Endothelial cell of umbilical vein (primary cell): ENCODE measurements around the gene CLCN5. TPM values are rescaled to one million over a fixed set of nuclear protein-coding genes. Genes with fewer than 3 reads are reported as not detected.

ENCODE experiments used
- BruUV-seq: library from RNA; stranded (reverse); fragments of 400-500 nt; replicated peaks from 2 replicates; lab custom pipeline; 2021; lab: Mats Ljungman, UMichigan
- CTCF ChIA-PET: fragments of 300-600, 350-600 bp; sonication (Branson Sonifier 250); formaldehyde crosslinking; loops from one replicate; lab custom pipeline; 2021; ENCODE audit warnings: antibody characterized with exemption, inconsistent platforms; lab: Charles Lee
- POLR2A ChIA-PET: fragments of 300-600, 350-600 bp; sonication (Branson Sonifier 250); formaldehyde crosslinking; loops from one replicate; lab custom pipeline; 2021; ENCODE audit warnings: antibody characterized with exemption, inconsistent platforms; lab: Charles Lee
- DNase-seq: peaks from one replicate; pipeline ENCODE4 v3.0.0-alpha.2; 2011; ENCODE audit warnings: low read depth, low spot score
- FAIRE-seq: peaks from 2 replicates; lab custom pipeline; 2011; peaks lifted over from hg19 to GRCh38; lab: Jason Lieb, UNC
- H2AFZ ChIP-seq: 2 replicates; pipeline ENCODE4 v1.6.0; 2012; ENCODE audit warnings: low read depth, low read length, control low read depth, inconsistent platforms
- H3K27ac ChIP-seq: 2 replicates; pipeline ENCODE4 v1.5.1; 2011; ENCODE audit warnings: low read depth, mild to moderate bottlenecking, control low read depth, low read length, moderate library complexity; ENCODE audit not compliant: insufficient read depth
- H3K27me3 ChIP-seq, 2 experiments: 2 replicates each; pipeline versions ENCODE4 v1.6.0 to v1.6.1; 2011; ENCODE audit warnings: low read length in 2 of 2, mixed read lengths in 1 of 2; ENCODE audit not compliant: control insufficient read depth in 2 of 2, insufficient read depth in 2 of 2
- H3K36me3 ChIP-seq, 2 experiments: 2 replicates in 1 of 2; 3 replicates in 1 of 2; pipeline ENCODE4 v1.5.1; 2011; ENCODE audit warnings: low read length in 2 of 2, mild to moderate bottlenecking in 1 of 2, moderate library complexity in 1 of 2; ENCODE audit not compliant: control insufficient read depth in 2 of 2, insufficient read depth in 2 of 2; ENCODE audit errors: extremely low read depth in 1 of 2
- H3K4me1 ChIP-seq: 3 replicates; pipeline ENCODE4 v1.5.1; 2011; ENCODE audit warnings: mild to moderate bottlenecking, low read length; ENCODE audit not compliant: control insufficient read depth, insufficient read depth; ENCODE audit errors: extremely low read depth
- H3K4me2 ChIP-seq: 2 replicates; pipeline ENCODE4 v1.6.1; 2011; ENCODE audit warnings: low read length, control low read depth, mixed read lengths; ENCODE audit not compliant: insufficient read depth
- H3K4me3 ChIP-seq, 3 experiments: fragments of 200-600 bp in 1 of 3; sonication (generic), shearing (Covaris generic) in 1 of 3; replicated peaks in 1 of 3; 2 replicates each; pipeline ENCODE4 v1.5.1; 2011 to 2016; ENCODE audit warnings: control low read depth in 3 of 3, low read length in 3 of 3, mild to moderate bottlenecking in 2 of 3, inconsistent platforms in 1 of 3, low read depth in 1 of 3, moderate library complexity in 1 of 3; ENCODE audit not compliant: insufficient read depth in 1 of 3
- H3K79me2 ChIP-seq: 2 replicates; pipeline ENCODE4 v1.6.0; 2012; ENCODE audit warnings: low read length, inconsistent platforms; ENCODE audit not compliant: control insufficient read depth, insufficient read depth
- H3K9ac ChIP-seq: replicated peaks from 2 replicates; pipeline ENCODE3; 2011; ENCODE audit warnings: low read length, control low read depth; ENCODE audit not compliant: insufficient read depth; ENCODE audit errors: extremely low read depth
- H3K9me1 ChIP-seq: replicated peaks from 3 replicates; pipeline ENCODE4 v1.6.0; 2011; ENCODE audit warnings: mild to moderate bottlenecking, low read length; ENCODE audit not compliant: control insufficient read depth, insufficient read depth; ENCODE audit errors: extremely low read depth
- H3K9me3 ChIP-seq: replicated peaks from 2 replicates; pipeline ENCODE4 v1.5.1; 2012; ENCODE audit warnings: low read length, inconsistent platforms; ENCODE audit not compliant: control insufficient read depth, insufficient read depth
- H4K20me1 ChIP-seq: replicated peaks from 2 replicates; pipeline ENCODE3; 2011; ENCODE audit warnings: mild to moderate bottlenecking, low read length; ENCODE audit not compliant: control insufficient read depth, insufficient read depth; ENCODE audit errors: extremely low read depth
- EZH2 ChIP-seq: IDR thresholded peaks from 2 replicates; pipeline ENCODE4 v1.6.1; 2012; ENCODE audit warnings: borderline replicate concordance, low read depth, mild to moderate bottlenecking, moderate library complexity, low read length, inconsistent platforms; ENCODE audit not compliant: severe bottlenecking
- FOS ChIP-seq: IDR thresholded peaks from 2 replicates; pipeline ENCODE4 v1.6.1; 2011; ENCODE audit warnings: mild to moderate bottlenecking, low read length, moderate library complexity, borderline replicate concordance; ENCODE audit not compliant: insufficient read depth
- MYC ChIP-seq: IDR thresholded peaks from one replicate; pipeline ENCODE4 v1.6.1; 2011; ENCODE audit warnings: mild to moderate bottlenecking, low read depth, low read length
- POLR2AphosphoS5 ChIP-seq: IDR thresholded peaks from 2 replicates; pipeline ENCODE4 v1.6.1; 2012; ENCODE audit warnings: low read depth, mild to moderate bottlenecking, control low read depth, low read length, moderate library complexity; ENCODE audit not compliant: insufficient read depth
- dilution Hi-C: fragments of 300-500 bp; cut with MboI; formaldehyde crosslinking; loops from one replicate; pipeline ENCODE4 v1.15.0; 2019; ENCODE audit warnings: low sequenced_read_pairs; ENCODE audit not compliant: extremely low pct_ligation_motif_present
- intact Hi-C: fragments of 100-400 bp; cut with micrococcal nuclease; formaldehyde crosslinking; loops from one replicate; pipeline ENCODE4 v1.10.0; 2022
- polyA plus RNA-seq, 4 experiments: library from polyadenylated mRNA; depleted of rRNA in 3 of 4; stranded (reverse) in 3 of 4; unstranded in 1 of 4; fragments of >200 nt; gene quantifications; 2 replicates each; pipeline versions ENCODE4 v1.2.1 to v1.2.3, GENCODE V29; 2011 to 2012; ENCODE audit warnings: missing spikeins in 1 of 4
- total RNA-seq: library from RNA; stranded (reverse); gene quantifications from 2 replicates; pipeline ENCODE4 v1.2.3, GENCODE V29; 2021
- TF ChIP-seq, protein P1 (sequence below), 2 donors: IDR thresholded peaks; 1 replicate in 1 of 2; 2 replicates in 1 of 2; pipeline ENCODE4 v1.5.1; 2011; ENCODE audit warnings: low read length in 2 of 2, mild to moderate bottlenecking in 2 of 2, moderate library complexity in 2 of 2, control low read depth in 1 of 2, inconsistent platforms in 1 of 2, low read depth in 1 of 2; ENCODE audit not compliant: insufficient read depth in 1 of 2; ENCODE audit errors: extremely low read depth in 1 of 2

CLCN5 gene
- total and polyA plus RNA-seq, 2 donors (not counting 3 experiments of a cell fraction or from before 2014, with no cell fraction given), result 3.1 to 12.9 TPM

DNA sequence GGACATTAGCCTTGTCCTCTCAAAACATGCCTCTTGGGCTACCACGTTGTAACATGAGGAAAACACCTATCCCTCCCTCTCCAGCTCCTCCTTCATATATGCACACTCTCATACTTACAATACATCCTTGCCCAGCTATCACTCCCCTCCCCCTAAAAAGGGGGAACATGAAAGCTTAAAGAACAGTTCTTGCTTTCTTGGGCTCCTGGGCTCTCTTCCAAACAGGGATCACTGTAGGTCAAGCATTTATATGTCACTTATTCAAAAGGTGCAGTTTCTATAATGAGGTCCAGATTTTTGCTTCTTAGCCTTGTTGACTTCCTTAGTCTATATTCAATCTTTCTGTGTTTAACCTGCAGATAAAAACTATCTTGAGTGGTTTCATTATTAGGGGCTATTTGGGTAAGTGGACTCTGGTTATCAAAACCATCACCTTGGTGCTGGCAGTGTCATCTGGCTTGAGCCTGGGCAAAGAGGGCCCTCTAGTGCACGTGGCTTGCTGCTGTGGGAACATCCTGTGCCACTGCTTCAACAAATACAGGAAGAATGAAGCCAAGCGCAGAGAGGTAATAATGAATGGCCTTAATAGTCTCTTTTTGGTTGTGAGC lies 159.0 kb downstream of the CLCN5 start:
- Histone ChIP-seq H3K9me1 (no peaks in the 10 kb centered on the region), H4K20me1 (no peaks in the 10 kb centered on the region), H3K4me2 (no peak overlapping the region), H3K36me3 (no peaks in the 10 kb centered on the region), H3K9me3 (no peaks in the 10 kb centered on the region), H2AFZ (no peak overlapping the region), H3K4me3 (no peak overlapping the region), H3K27me3 (no peaks in the 10 kb centered on the region), H3K79me2 (no peaks in the 10 kb centered on the region), H3K9ac (no peak overlapping the region), H3K27ac (no peak overlapping the region), H3K4me1 (no peaks in the 10 kb centered on the region)
- intact Hi-C loops (loop anchor here (1.0 to 2.0 kb wide), 4 partner anchors 123 to 197 kb away; partner anchors contain the start of genes CCNB3 and CLCN5), dilution Hi-C loops (no loop called here)
- ChIA-PET CTCF (interaction anchor here (1.0 to 2.3 kb wide), 3 partner anchors 162 to 197 kb away, joined by 7 to 12 read pairs (median 12); no protein-coding TSS in a partner anchor), POLR2A (no interaction called here)
- TF ChIP-seq EZH2, result no peak
- TF ChIP-seq, protein P1, sequence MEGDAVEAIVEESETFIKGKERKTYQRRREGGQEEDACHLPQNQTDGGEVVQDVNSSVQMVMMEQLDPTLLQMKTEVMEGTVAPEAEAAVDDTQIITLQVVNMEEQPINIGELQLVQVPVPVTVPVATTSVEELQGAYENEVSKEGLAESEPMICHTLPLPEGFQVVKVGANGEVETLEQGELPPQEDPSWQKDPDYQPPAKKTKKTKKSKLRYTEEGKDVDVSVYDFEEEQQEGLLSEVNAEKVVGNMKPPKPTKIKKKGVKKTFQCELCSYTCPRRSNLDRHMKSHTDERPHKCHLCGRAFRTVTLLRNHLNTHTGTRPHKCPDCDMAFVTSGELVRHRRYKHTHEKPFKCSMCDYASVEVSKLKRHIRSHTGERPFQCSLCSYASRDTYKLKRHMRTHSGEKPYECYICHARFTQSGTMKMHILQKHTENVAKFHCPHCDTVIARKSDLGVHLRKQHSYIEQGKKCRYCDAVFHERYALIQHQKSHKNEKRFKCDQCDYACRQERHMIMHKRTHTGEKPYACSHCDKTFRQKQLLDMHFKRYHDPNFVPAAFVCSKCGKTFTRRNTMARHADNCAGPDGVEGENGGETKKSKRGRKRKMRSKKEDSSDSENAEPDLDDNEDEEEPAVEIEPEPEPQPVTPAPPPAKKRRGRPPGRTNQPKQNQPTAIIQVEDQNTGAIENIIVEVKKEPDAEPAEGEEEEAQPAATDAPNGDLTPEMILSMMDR (IDR thresholded peaks at IDR 0.05; ENCODE audit: extremely low read depth in 1 of 2, insufficient read depth in 1 of 2, low read depth in 1 of 2, low read length in 2 of 2), result peak; percentile 15 to 53
- DNase-seq (peak; percentile 34), FAIRE-seq (peak; percentile 80)
- no TSS peak for BruUV-seq

DNA sequence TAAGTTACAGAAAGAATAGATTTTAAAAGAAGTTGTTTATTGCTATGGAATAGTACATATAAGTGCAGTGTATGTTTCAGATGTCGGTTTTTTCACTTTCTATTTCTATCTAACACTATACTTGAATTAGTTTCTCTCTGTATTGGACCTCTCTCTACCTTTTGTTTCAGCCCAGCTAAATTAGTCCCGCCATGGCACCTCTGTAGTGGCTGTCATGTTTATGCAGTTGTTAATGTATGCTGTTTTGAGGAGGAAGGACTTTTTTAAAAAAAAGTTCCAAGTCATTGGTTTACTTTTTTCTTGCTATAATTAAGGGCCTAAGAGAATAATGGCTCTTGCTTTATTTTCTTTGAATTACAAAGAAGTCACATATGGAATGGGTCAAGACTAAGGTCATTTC lies 160.3 kb downstream of the CLCN5 start:
- dilution Hi-C loops, result no loop called here
- Histone ChIP-seq H3K36me3 (no peaks in the 10 kb centered on the region), H4K20me1 (no peaks in the 10 kb centered on the region), H3K9me1 (no peaks in the 10 kb centered on the region), H3K9ac (no peak overlapping the region), H3K9me3 (no peaks in the 10 kb centered on the region), H2AFZ (no peak overlapping the region), H3K27me3 (no peaks in the 10 kb centered on the region), H3K27ac (no peak overlapping the region), H3K79me2 (no peaks in the 10 kb centered on the region), H3K4me1 (no peaks in the 10 kb centered on the region), H3K4me2 (no peak overlapping the region), H3K4me3 (no peak overlapping the region)
- BruUV-seq, result no TSS peak
- POLR2A ChIA-PET, result no interaction called here
- FAIRE-seq, result no peak
- CTCF ChIA-PET, result no interaction called here
- TF ChIP-seq FOS (no peak), EZH2 (no peak), MYC (no peak), POLR2AphosphoS5 (no peak)
- intact Hi-C loops, result no loop called here
- no peak for DNase-seq
